KG1 (cell line): ENCODE results near the gene R3HDM2.

ENCODE experiments used
- DNase-seq: peaks from one replicate; lab custom pipeline; 2025; lab: John Stamatoyannopoulos, UW

Gene R3HDM2

GRCh38 chr12:57229046-57229633 is 201.7 kb downstream of the R3HDM2 start:
- DNase-seq: no peak

GRCh38 chr12:57227315-57228115 is 203.3 kb downstream of the R3HDM2 start:
- no peak for DNase-seq

GRCh38 chr12:57226588-57227314 is 204.1 kb downstream of the R3HDM2 start:
- no peak for DNase-seq

GRCh38 chr12:57225680-57226210 is 205.1 kb downstream of the R3HDM2 start:
- DNase-seq: no peak

GRCh38 chr12:57224973-57225679 is 205.7 kb downstream of the R3HDM2 start:
- DNase-seq: no peak

GRCh38 chr12:57224278-57224972 is 206.4 kb downstream of the R3HDM2 start:
- no peak for DNase-seq

GRCh38 chr12:57223191-57224165 is 207.4 kb downstream of the R3HDM2 start:
- no peak for DNase-seq

- DNase-seq: no peak
Observed at GRCh38 chr12:57222286-57223190, 208.3 kb downstream of the R3HDM2 start.

- no peak for DNase-seq
Observed at GRCh38 chr12:57221169-57221917, 209.5 kb downstream of the R3HDM2 start.

GRCh38 chr12:57220770-57221168 is 210.1 kb downstream of the R3HDM2 start:
- DNase-seq: no peak

GRCh38 chr12:57219993-57220754 is 210.7 kb downstream of the R3HDM2 start:
- no peak for DNase-seq

GRCh38 chr12:57219205-57219992 is 211.4 kb downstream of the R3HDM2 start:
- no peak for DNase-seq

- DNase-seq: no peak
Observed at GRCh38 chr12:57218030-57218853, 212.6 kb downstream of the R3HDM2 start.

- no peak for DNase-seq
Observed at GRCh38 chr12:57216921-57217879, 213.6 kb downstream of the R3HDM2 start.
